ENCODE measurements around the gene C1orf116.

The C1orf116 gene

GRCh38 chr1:206987873-206988272, 44.7 kb downstream of the C1orf116 start:
- TF ChIP-seq CTCF (IDR thresholded peaks at IDR 0.05; ENCODE audit: extremely low read depth, insufficient read depth, missing control alignments), result no peak
- in situ Hi-C loops (cut with MboI; ENCODE audit: low pct_unique_long_range_greater_than_20kb, low sequenced_read_pairs, unreplicated experiment), result no loop called here

GRCh38 chr1:206986885-206987284, 45.7 kb downstream of the C1orf116 start:
- in situ Hi-C loops (cut with MboI; ENCODE audit: low pct_unique_long_range_greater_than_20kb, low sequenced_read_pairs, unreplicated experiment), result no loop called here
- no peak for DNase-seq (ENCODE audit: low spot score)

More at GRCh38 chr1:206987873-206988272, 44.7 kb downstream of the C1orf116 start:
- DNase-seq (ENCODE audit: low spot score), result no peak

GRCh38 chr1:206986402-206986801, 46.2 kb downstream of the C1orf116 start:
- no peak for TF ChIP-seq CTCF (IDR thresholded peaks at IDR 0.05; ENCODE audit: extremely low read depth, insufficient read depth, missing control alignments)
- no peak for DNase-seq (ENCODE audit: low spot score)
- in situ Hi-C loops (cut with MboI; ENCODE audit: low pct_unique_long_range_greater_than_20kb, low sequenced_read_pairs, unreplicated experiment), result no loop called here

More at GRCh38 chr1:206986885-206987284, 45.7 kb downstream of the C1orf116 start:
- TF ChIP-seq CTCF (IDR thresholded peaks at IDR 0.05; ENCODE audit: extremely low read depth, insufficient read depth, missing control alignments), result no peak

GRCh38 chr1:206985162-206985749, 47.3 kb downstream of the C1orf116 start:
- no peak for TF ChIP-seq CTCF (IDR thresholded peaks at IDR 0.05; ENCODE audit: extremely low read depth, insufficient read depth, missing control alignments)
- DNase-seq (ENCODE audit: low spot score), result no peak
- in situ Hi-C loops (cut with MboI; ENCODE audit: low pct_unique_long_range_greater_than_20kb, low sequenced_read_pairs, unreplicated experiment), result no loop called here

- TF ChIP-seq CTCF (IDR thresholded peaks at IDR 0.05; ENCODE audit: extremely low read depth, insufficient read depth, missing control alignments), result peak; percentile 82
- peak; percentile 67 for DNase-seq (ENCODE audit: low spot score)
- in situ Hi-C loops (cut with MboI; ENCODE audit: low pct_unique_long_range_greater_than_20kb, low sequenced_read_pairs, unreplicated experiment), result loop anchor here (5.0 kb wide), 1 partner anchor 65 kb away; no protein-coding TSS in a partner anchor
Observed at GRCh38 chr1:206982216-206982615, 50.3 kb downstream of the C1orf116 start.

GRCh38 chr1:206979379-206980043, 53.0 kb downstream of the C1orf116 start:
- DNase-seq (ENCODE audit: low spot score), result peak; percentile 24
- peak; percentile 74 for TF ChIP-seq CTCF (IDR thresholded peaks at IDR 0.05; ENCODE audit: extremely low read depth, insufficient read depth, missing control alignments)
- in situ Hi-C loops (cut with MboI; ENCODE audit: low pct_unique_long_range_greater_than_20kb, low sequenced_read_pairs, unreplicated experiment), result loop anchor here (5.0 to 10.0 kb wide), 2 partner anchors 62 to 255 kb away; no protein-coding TSS in a partner anchor
